GM19099 (cell line): ENCODE measurements around the gene MTA1.

ENCODE experiments used
- POLR2A ChIP-seq: IDR thresholded peaks from 3 replicates; pipeline ENCODE4 v1.6.1; 2011; ENCODE audit warnings: low read depth; ENCODE audit not compliant: insufficient read length; ENCODE audit errors: extremely low read depth

The MTA1 gene

DNA sequence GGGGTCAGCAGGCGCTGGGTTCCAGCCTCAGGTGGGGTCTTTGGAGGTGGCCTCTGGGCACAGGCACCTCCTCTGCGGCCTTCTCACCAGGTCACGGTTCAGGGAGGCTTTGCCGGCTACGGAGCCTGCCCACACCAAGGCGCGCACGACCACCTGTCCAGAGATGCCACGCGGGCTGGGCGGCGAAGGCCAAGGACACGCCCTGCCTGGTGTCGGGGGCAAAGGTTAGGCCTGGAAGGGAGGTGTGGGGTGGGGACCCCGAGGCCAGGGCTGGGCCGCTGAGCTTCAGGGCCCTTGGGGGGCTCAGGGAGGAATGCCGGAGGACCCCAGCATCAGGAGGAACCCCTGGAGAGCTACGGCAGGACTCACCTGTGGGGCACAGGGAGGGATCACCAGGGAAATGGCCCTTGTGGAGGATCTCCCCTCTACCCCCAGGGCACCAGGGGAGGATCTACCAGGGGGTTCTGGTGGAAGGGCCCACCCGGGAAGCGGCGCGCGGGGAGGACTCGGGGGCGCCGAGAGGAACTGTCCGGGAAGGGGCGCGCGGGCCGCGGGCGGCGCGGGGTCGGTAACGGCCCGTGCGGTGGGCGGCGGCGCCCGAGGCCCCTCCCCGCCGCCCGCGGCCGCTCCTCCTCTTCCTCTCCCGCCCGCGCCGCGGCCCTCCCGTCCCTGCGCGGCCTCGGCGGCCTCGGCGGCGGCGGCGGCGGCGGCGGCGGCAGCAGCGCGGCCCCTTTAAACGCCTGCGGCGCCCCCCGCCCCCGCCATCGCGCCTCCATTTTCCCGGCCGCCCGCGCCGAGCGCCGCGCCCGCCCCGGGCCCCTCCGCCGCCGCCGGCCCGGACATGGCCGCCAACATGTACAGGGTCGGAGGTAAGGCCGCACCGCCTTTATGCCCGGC is at the start of gene MTA1:
MTA1 (plus strand) TSS at position 633 of the 897 bp plus-strand sequence; CDS start at position 842, 209 bp downstream.
- TF ChIP-seq POLR2A, result peak; percentile 43

DNA sequence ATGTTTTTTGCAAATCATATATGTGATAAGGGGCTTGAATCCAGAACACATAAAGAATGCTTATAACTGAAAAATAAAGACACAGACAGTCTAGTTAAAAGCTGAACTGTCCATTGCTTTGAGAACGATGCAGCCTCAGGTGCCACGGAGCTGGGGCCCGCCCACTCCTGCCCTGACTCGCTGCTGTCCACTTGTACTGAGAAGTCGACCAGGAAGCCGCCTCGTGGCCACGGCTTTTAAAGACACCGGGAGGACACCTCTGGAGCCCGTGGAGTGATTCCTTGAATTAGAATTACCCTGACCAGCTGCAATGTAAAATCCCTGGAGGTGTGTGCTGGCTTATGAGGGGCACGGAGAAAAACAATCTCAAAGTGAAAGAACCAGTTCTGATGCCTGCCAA is 45.2 kb upstream of the MTA1 start:
- TF ChIP-seq POLR2A, result no peak

DNA sequence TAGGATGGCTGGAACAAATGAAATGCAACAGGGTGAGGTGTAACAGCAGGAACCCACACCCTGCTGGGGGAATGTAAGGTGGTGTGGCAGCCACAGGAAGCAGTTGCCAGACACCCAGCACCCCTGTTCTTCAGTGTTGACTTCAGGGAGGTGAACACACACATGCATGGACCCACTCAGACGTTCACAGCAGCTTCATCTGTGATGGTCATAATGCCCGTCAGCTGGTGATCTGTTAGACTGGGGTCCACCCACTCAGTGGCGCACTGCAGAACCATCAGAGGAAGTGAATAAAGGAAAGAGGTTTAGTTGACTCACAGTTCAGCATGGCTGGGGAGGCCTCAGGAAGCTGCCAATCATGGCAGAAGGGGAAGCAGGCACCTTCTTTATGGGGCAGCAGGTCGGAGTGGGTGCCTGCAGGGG is 44.0 kb upstream of the MTA1 start:
- no peak for TF ChIP-seq POLR2A

DNA sequence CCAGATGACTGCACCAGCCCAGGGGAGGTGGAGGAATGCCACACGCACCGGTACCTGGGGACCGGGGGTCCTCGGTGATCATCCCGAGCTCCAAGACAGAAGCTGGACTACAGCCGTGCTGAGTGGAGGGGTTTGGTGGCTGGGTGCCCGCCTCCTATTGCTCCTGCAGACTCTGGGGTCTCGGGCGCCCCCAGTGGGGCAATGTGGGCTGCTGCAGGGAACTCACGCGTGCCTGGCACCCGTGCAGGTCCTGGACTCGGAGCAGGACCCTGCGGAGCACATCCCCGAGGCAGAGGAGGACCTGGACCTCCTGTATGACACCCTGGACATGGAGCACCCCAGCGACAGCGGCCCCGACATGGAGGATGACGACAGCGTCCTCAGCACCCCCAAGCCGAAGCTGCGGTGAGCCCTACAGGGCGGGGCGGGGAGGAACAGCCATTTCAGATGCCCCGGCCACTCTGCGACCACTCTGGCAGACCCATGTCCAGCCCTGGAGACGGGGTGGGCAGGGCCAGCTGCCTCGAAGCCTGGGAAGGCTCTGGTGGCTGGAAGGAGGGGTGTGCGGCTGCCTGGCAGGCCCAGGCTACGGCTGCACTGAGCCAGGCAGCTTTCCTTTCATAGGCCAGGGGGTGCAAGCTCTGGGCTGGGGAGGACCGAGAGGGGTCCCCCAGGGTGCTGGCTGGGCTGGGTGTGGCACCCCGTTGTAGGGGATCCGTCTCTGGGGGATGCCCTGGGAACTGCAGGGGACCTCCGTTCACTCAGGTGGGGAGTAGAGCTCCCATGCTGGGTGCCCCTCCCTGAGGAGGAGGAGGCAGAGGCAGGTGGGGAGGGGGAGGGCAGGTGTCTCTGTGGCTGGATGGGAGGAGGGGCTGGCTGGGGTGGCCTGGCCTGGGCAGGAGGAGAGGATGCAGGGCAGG is 42.8 kb upstream of the MTA1 start:
- no peak for TF ChIP-seq POLR2A

DNA sequence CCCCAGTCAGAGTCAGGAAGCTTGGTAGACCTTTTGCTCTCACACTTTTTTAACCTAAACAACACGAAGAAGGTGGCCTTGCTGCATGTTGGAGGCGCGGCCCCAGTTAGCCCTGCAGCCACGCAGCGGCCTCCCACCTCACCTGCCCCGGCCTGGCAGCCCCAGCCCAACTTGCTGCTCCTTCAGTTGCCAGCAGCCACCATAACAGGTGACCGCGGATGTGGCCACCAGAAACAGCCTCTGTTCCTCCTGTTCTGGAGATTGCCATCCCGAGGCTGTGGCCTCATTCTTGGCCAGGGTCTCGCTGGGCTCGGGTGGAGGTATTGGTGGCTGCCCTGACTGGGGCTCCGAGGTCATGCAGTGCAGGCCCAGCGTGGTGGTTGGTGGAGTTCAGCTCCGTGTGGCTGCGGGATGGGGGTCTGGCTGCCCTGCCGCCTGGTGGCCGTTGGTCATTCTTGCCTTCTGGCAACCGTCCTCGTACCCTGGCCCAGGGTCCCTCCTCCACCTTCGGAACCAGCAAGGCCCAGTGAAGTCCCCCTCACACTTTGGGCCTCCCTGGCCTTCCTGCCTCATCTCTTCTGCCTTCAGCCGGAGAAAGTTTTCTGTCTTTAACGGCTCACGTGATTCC is 42.0 kb upstream of the MTA1 start:
- no peak for TF ChIP-seq POLR2A

DNA sequence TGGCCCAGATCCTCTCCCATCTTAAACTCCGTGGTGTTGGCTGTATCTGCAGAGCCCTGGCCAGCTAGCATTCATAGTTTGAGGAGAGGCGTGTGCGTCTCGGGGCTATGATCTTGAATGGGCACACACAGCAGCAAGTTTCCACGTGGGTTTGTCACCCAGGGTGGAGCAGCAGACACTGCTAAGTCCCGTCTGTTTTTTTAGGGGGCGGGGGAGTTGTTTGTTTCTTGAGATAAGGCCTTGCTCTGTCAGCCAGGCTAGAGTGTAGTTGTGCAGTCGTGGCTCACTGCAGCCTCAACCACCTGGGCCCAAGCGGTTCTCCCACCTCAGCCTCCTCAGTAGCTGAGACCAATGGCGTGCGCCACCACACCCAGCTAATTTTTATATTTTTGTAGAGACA is 41.4 kb upstream of the MTA1 start:
- TF ChIP-seq POLR2A, result no peak

DNA sequence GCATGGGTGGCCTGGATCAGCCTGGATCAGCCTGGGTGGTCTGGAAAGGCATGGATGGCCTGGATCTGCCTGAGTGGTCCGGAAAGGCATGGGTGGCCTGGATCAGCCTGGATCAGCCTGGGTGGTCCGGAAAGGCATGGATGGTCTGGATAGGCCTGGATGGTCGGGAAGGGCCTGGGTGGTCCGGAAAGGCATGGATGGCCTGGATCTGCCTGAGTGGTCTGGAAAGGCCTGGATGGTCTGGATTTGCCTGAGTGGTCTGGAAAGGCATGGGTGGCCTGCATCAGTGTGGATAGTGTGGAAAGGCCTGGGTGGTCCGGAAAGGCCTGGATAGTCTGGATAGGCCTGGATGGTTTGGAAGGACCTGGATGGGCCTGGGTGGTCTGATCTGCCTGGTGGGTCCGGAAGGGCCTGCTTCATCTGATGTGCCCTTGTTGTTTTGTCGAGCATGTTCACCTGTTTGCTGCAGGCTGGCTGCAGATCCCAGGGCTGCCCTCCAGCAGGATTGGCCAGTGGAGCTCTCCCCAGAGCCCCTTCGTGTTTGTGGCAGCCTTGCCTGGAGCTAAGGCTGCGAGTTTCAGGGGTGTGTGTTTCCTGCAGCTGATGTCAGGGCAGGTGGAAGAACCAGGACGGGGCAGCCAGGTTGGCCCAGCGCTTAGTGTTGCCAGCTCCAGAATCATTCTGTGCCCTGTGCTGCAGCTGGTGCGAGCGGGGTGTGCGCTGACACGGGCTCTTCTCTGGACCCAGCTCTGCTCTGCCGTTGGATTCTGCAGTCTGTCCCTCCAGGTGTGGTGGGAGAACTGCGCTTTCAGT is 40.5 kb upstream of the MTA1 start:
- no peak for TF ChIP-seq POLR2A

DNA sequence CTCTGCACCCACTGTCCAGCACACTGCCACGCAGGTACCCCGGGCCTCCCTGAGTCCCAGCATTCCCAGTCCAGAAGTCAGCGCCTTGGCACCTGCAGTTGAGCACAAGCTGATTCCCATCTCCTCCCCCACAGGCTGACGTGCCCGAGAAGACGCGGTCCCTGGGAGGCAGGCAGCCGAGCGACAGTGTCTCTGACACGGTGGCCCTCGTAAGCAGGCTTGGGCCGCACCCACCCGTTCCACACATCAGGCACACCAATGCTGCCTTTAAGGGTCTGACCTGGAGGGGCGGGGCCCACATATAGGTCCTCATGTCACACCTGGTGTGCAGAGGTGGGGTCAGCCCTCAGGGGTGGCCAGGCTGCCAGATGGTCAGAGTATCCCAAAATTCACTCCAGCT is 39.7 kb upstream of the MTA1 start:
- no peak for TF ChIP-seq POLR2A

DNA sequence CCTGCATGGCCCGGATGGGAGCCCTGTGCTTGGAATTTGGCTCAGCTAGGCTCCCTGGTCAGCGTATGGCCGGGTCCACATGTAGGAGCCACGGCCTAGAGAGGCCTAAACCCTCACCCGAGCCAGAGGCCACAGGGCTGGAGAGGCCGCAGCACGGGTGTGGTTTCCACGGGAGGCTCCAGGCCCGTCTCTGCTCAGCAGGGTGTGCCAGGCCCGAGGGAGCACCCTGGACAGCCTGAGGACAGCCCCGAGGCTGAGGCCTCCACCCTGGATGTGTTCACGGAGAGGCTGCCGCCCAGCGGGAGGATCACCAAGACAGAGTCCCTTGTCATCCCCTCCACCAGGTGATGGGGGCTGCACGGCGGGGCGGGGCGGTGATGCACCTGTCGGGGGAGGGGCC is 38.9 kb upstream of the MTA1 start:
- TF ChIP-seq POLR2A, result no peak

DNA sequence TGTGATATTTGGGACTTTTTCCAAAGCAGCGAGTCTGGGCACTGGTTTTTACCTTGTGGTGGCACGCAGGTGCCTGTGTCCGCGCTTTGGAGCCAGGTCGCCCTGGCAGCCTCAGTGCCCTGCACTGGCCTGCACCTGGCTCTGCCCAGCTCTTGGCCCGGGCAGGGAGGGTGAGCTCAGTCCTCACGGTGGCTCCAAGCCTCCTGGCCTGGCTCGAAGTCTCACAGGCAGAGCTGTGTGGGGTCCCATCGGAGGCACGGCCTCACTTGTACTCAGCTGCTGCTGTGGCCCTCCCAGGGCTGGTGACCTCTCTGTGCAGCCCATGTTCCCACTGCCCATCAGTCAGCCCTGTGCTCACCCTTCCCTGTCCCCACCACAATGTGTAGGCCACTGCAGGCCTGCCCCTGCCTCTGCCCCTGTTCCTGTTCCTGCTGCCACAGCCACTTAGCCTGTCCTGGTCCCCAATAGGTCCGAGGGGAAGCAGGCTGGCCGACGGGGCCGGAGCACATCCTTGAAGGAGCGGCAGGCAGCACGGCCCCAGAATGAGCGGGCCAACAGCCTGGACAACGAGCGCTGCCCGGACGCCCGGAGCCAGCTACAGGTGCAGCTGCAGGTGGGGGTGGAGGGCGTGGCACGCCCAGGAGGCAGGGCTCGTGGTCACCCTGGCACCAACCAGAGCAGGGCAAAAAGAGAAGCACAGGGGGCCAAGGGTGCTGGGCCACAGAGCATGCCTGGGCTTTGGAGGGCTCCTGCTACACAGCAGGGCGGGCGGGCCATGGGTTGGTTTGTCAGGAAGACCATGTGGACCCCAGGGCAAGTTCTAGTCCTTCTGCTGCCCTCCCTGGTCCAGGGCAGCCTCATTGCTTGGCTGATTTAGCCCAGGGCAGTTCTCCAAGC is 37.9 kb upstream of the MTA1 start:
- TF ChIP-seq POLR2A, result no peak

DNA sequence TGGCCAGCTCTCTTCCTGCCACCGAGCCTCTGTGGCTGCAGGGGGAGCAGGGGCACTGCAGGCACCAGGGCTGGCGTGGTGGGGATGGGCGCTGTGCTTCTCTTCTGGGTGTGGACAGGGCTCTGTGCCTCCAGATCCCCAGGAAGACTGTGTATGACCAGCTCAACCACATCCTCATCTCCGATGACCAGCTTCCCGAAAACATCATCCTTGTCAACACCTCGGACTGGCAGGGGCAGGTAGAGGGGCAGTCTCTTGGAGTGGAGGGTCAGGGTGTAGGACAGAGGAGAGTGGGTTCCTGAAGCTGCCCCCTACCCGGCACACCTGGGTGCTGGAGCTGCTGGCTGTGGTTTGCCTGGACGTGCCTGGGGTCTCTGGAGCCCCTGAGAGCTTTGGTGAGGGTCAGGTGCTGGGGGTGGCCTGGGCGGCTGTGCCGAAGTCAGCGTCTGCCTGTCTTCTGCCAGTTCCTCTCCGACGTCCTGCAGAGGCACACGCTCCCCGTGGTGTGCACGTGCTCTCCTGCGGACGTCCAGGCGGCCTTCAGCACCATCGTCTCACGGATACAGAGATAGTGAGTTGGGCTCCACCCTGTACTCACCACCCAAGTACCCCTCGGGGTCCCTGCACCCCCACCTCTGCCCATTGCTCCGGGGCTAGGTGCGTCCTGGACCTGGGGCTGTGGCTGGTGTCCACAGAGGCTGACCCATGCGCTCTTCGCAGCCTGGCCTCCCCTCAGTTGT is 37.1 kb upstream of the MTA1 start:
- no peak for TF ChIP-seq POLR2A

DNA sequence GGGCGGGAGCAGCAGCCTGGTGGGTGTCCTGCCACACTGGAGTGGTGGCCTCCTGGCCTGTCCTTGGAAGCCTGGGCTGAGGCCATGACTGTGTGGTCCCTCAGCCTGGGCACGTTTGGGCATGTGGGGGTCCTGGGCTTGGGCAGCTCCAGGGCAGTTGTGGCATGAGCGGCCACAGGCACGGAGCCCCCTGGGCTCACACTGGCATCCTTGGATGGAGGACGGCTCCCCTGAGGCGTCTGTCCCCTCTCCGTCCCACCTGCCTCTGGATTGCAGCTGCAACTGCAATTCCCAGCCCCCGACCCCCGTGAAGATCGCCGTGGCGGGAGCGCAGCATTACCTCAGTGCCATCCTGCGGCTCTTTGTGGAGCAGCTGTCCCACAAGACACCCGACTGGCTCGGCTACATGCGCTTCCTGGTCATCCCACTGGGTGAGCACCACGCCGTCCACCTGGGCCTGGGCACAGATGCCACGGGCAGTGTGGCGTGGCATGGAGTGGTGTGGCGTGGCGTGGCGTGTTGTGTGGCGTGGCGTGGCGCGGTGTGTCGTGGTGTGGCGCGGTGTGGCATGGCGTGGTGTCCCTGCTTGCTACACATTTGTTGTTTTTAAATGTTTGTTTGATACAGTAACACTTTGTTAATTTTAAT is 36.4 kb upstream of the MTA1 start:
- no peak for TF ChIP-seq POLR2A
